Liver (tissue), 3 donors: ENCODE measurements around the gene HENMT1.

Experiments used
- EGR1 ChIP-seq, 2 donors: IDR thresholded peaks; 2 replicates each; pipeline ENCODE4 v1.6.1; 2016 to 2018; ENCODE audit warnings: antibody characterized with exemption in 2 of 2, low read depth in 2 of 2
- FOXA1 ChIP-seq: IDR thresholded peaks from 2 replicates; pipeline ENCODE4 v1.6.1; 2016; ENCODE audit warnings: antibody characterized with exemption
- GABPA ChIP-seq, 2 donors: IDR thresholded peaks in 1 of 2; conservative IDR thresholded peaks in 1 of 2; 2 replicates each; pipeline ENCODE4 v1.6.1; 2016; ENCODE audit warnings: antibody characterized with exemption in 2 of 2, mild to moderate bottlenecking in 1 of 2, moderate library complexity in 1 of 2
- HNF4G ChIP-seq: IDR thresholded peaks from 2 replicates; pipeline ENCODE4 v1.6.1; 2016; ENCODE audit warnings: antibody characterized with exemption
- JUND ChIP-seq, 2 donors: IDR thresholded peaks; 2 replicates each; pipeline ENCODE4 v1.6.1; 2016; ENCODE audit warnings: antibody characterized with exemption in 2 of 2
- REST ChIP-seq: IDR thresholded peaks from 2 replicates; pipeline ENCODE4 v1.6.1; 2016; ENCODE audit warnings: antibody characterized with exemption, mild to moderate bottlenecking
- YY1 ChIP-seq: IDR thresholded peaks from 2 replicates; pipeline ENCODE4 v1.6.1; 2016; ENCODE audit warnings: antibody characterized with exemption, mild to moderate bottlenecking
- ZBTB33 ChIP-seq: IDR thresholded peaks from 2 replicates; pipeline ENCODE4 v1.6.1; 2016; ENCODE audit warnings: antibody characterized with exemption
- TF ChIP-seq, protein P1 (sequence below): fragments of 150-350 bp; IDR thresholded peaks from 2 replicates; pipeline ENCODE4 v1.5.1; 2017; ENCODE audit warnings: improper control_type of control experiment, low read depth, low read length; ENCODE audit not compliant: missing input control
- TF ChIP-seq, protein P2 (sequence below): IDR thresholded peaks from 2 replicates; pipeline ENCODE4 v1.6.1; 2016; ENCODE audit warnings: antibody characterized with exemption
- TF ChIP-seq, protein P3 (sequence below): IDR thresholded peaks from 2 replicates; pipeline ENCODE4 v1.6.1; 2016; ENCODE audit warnings: antibody characterized with exemption
- donor health status: healthy.
- donor health status: healthy.

DNA sequence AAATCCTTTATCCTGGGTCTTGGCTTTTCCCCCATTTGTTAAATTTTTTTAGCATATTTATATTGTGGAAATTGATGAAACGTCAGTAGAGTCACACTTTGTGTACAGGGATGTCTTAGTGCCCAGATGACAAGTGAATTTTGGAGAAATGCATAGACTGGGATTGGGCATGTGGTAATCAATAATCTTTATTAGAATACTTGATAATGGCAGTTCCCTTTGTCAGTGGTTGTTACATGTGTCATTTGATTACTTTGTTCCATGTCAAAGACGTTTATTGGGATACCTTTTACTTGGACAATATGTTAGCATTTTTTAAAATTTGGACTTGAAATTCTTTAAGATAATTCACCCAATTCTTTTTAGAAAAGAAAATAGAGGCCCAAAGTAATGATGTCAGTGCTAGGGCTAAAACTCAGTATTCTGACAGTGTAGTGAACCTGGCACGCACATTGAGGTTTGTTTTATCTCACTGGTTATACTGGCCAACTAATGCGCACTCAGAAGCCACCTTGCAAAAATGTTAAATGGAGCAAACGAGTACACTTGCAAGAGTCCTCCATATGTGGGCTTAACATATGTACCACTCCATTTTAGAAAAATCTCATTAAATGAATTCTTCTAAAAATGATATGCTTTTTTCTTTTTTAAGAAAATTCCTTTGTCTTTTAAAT lies 40.4 kb upstream of the HENMT1 start:
- TF ChIP-seq, protein P1, sequence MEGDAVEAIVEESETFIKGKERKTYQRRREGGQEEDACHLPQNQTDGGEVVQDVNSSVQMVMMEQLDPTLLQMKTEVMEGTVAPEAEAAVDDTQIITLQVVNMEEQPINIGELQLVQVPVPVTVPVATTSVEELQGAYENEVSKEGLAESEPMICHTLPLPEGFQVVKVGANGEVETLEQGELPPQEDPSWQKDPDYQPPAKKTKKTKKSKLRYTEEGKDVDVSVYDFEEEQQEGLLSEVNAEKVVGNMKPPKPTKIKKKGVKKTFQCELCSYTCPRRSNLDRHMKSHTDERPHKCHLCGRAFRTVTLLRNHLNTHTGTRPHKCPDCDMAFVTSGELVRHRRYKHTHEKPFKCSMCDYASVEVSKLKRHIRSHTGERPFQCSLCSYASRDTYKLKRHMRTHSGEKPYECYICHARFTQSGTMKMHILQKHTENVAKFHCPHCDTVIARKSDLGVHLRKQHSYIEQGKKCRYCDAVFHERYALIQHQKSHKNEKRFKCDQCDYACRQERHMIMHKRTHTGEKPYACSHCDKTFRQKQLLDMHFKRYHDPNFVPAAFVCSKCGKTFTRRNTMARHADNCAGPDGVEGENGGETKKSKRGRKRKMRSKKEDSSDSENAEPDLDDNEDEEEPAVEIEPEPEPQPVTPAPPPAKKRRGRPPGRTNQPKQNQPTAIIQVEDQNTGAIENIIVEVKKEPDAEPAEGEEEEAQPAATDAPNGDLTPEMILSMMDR: no peak
- no peak for TF ChIP-seq REST
- TF ChIP-seq GABPA (IDR thresholded peaks at IDR 0.05 in 1 of 2, conservative IDR thresholded peaks at IDR 0.05 in 1 of 2): no peak
- TF ChIP-seq FOXA1: no peak
- no peak for TF ChIP-seq ZBTB33
- TF ChIP-seq, protein P2, sequence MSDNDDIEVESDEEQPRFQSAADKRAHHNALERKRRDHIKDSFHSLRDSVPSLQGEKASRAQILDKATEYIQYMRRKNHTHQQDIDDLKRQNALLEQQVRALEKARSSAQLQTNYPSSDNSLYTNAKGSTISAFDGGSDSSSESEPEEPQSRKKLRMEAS: no peak
- no peak for TF ChIP-seq HNF4G
- TF ChIP-seq JUND (IDR thresholded peaks at IDR 0.05): no peak
- TF ChIP-seq, protein P3, sequence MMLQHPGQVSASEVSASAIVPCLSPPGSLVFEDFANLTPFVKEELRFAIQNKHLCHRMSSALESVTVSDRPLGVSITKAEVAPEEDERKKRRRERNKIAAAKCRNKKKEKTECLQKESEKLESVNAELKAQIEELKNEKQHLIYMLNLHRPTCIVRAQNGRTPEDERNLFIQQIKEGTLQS: no peak
- TF ChIP-seq EGR1 (IDR thresholded peaks at IDR 0.05; ENCODE audit: low read depth in 2 of 2): no peak
- no peak for TF ChIP-seq YY1
